OCI-LY1 (cell line): ENCODE measurements around the gene ANKRD10.

ENCODE experiments used
- H2AFZ ChIP-seq: fragments of 200-600 bp; sonication (generic), shearing (Covaris generic); 2 replicates; pipeline ENCODE4 v1.6.0; 2014; ENCODE audit warnings: antibody characterized with exemption, mild to moderate bottlenecking, low read length
- H3F3A ChIP-seq: fragments of 200-600 bp; sonication (generic), shearing (Covaris generic); 2 replicates; pipeline ENCODE4 v1.6.0; 2014; ENCODE audit warnings: mild to moderate bottlenecking, antibody characterized with exemption, low read length, moderate library complexity; ENCODE audit not compliant: insufficient read depth
- H3K27ac ChIP-seq: fragments of 200-600 bp; sonication (generic); 2 replicates; pipeline ENCODE4 v1.5.1; 2014; ENCODE audit warnings: low read length, mixed run types, mild to moderate bottlenecking, low read depth; ENCODE audit not compliant: poor library complexity, severe bottlenecking
- H3K27me3 ChIP-seq: fragments of 200-600 bp; sonication (generic); 2 replicates; pipeline ENCODE4 v1.6.0; 2014; ENCODE audit warnings: antibody characterized with exemption, mild to moderate bottlenecking, low read length, moderate library complexity; ENCODE audit not compliant: insufficient read depth
- H3K36me3 ChIP-seq: fragments of 200-600 bp; sonication (generic); 2 replicates; pipeline ENCODE4 v1.6.1; 2014; ENCODE audit warnings: mild to moderate bottlenecking, antibody characterized with exemption, low read length, moderate library complexity, mixed read lengths; ENCODE audit not compliant: insufficient read depth
- H3K4me1 ChIP-seq: fragments of 200-600 bp; sonication (generic); 2 replicates; pipeline ENCODE4 v1.5.1; 2014; ENCODE audit warnings: mild to moderate bottlenecking, low read length, moderate library complexity; ENCODE audit not compliant: insufficient read depth, severe bottlenecking
- H3K4me2 ChIP-seq: fragments of 200-600 bp; sonication (generic), shearing (Covaris generic); 2 replicates; pipeline ENCODE4 v1.6.1; 2014; ENCODE audit warnings: low read length
- H3K4me3 ChIP-seq: fragments of 200-600 bp; sonication (generic); 2 replicates; pipeline ENCODE4 v1.5.1; 2014; ENCODE audit warnings: low read length, low read depth, mild to moderate bottlenecking, mixed read lengths; ENCODE audit not compliant: poor library complexity, severe bottlenecking
- H3K79me2 ChIP-seq: fragments of 200-600 bp; shearing (Covaris generic); 2 replicates; pipeline ENCODE4 v1.6.1; 2016; ENCODE audit warnings: mixed run types, low read length, mixed read lengths; ENCODE audit not compliant: insufficient read depth
- H3K9ac ChIP-seq: fragments of 200-600 bp; sonication (generic), shearing (Covaris generic); 2 replicates; pipeline ENCODE4 v1.6.1; 2014; ENCODE audit warnings: mild to moderate bottlenecking, low read length, mixed read lengths
- H3K9me2 ChIP-seq: fragments of 200-600 bp; sonication (generic), shearing (Covaris generic); 2 replicates; pipeline ENCODE4 v1.6.1; 2014; ENCODE audit warnings: low read depth, mild to moderate bottlenecking, low read length, mixed read lengths
- H3K9me3 ChIP-seq: fragments of 200-600 bp; shearing (Covaris generic); 2 replicates; pipeline ENCODE4 v1.6.1; 2014; ENCODE audit warnings: low read length, mixed read lengths
- H4K20me1 ChIP-seq: fragments of 200-600 bp; sonication (generic), shearing (Covaris generic); 2 replicates; pipeline ENCODE4 v1.6.0; 2016; ENCODE audit warnings: mild to moderate bottlenecking, low read length; ENCODE audit not compliant: insufficient read depth
- EZH2 ChIP-seq: fragments of 200-600 bp; sonication (generic), shearing (Covaris generic); IDR thresholded peaks from 2 replicates; pipeline ENCODE4 v1.8.0; 2017; ENCODE audit warnings: borderline replicate concordance, mixed run types, mild to moderate bottlenecking, antibody characterized with exemption, low read length, moderate library complexity, mixed read lengths
- TF ChIP-seq, protein P1 (sequence below): fragments of 200-600 bp; sonication (generic), shearing (Covaris generic); IDR thresholded peaks from 2 replicates; pipeline ENCODE4 v1.5.1; 2017; ENCODE audit warnings: mild to moderate bottlenecking, antibody characterized with exemption, low read length, moderate library complexity, mixed read lengths

ANKRD10 gene

DNA sequence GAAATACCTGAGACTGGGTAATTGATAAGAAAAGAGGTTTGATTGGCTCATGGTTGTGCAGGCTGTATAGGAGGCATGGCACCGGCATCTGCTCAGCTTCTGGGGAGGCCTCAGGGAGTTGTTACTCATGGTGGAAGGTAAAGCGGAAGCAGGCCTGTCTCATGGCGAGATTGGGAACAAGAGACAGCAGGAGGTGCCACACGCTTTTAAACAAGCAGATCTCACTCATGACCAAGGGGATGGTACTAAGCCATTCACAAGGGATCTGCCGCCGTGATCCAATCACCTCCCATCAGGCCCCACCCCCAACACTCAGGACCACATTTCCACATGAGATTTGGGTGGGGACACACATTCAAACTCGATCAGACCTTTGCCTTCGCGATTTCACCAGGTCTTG is 86.2 kb downstream of the ANKRD10 start:
- H3K79me2 ChIP-seq, result no peaks in the 10 kb centered on the region
- 0 out of 2 replicates have a peak, but pooled peaks cover 2% of the 10 kb centered on the region for H3K9me3 ChIP-seq
- H3K4me2 ChIP-seq, result no peak overlapping the region
- no peaks in the 10 kb centered on the region for H3K9me2 ChIP-seq
- H3K27me3 ChIP-seq, result peaks cover 14% of the 10 kb centered on the region; the same call in 1 of the 2 replicates
- no peaks in the 10 kb centered on the region for H4K20me1 ChIP-seq
- H3F3A ChIP-seq, result no peaks in the 10 kb centered on the region
- H3K36me3 ChIP-seq, result no peaks in the 10 kb centered on the region
- H3K4me3 ChIP-seq, result no peak overlapping the region
- no peak for TF ChIP-seq EZH2
- TF ChIP-seq, protein P1, sequence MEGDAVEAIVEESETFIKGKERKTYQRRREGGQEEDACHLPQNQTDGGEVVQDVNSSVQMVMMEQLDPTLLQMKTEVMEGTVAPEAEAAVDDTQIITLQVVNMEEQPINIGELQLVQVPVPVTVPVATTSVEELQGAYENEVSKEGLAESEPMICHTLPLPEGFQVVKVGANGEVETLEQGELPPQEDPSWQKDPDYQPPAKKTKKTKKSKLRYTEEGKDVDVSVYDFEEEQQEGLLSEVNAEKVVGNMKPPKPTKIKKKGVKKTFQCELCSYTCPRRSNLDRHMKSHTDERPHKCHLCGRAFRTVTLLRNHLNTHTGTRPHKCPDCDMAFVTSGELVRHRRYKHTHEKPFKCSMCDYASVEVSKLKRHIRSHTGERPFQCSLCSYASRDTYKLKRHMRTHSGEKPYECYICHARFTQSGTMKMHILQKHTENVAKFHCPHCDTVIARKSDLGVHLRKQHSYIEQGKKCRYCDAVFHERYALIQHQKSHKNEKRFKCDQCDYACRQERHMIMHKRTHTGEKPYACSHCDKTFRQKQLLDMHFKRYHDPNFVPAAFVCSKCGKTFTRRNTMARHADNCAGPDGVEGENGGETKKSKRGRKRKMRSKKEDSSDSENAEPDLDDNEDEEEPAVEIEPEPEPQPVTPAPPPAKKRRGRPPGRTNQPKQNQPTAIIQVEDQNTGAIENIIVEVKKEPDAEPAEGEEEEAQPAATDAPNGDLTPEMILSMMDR, result peak; percentile 27; the same call in 1 of the 2 replicates
- H3K27ac ChIP-seq, result no peak overlapping the region
- no peak overlapping the region for H2AFZ ChIP-seq
- no peaks in the 10 kb centered on the region for H3K4me1 ChIP-seq
- H3K9ac ChIP-seq, result no peak overlapping the region
